ENCODE data around the gene TULP1.
A peak's percentile ranks its signal among the peaks of the same experiment; 100 is the strongest.

The TULP1 gene

GRCh38 chr6:35481226-35481625 is 31.5 kb downstream of the TULP1 start:
- no peak for DNase-seq

- DNase-seq, result no peak
Measured at GRCh38 chr6:35480176-35480575, 32.5 kb downstream of the TULP1 start.

- DNase-seq, result no peak
Measured at GRCh38 chr6:35478259-35478658, 34.4 kb downstream of the TULP1 start.

- DNase-seq, result no peak
Measured at GRCh38 chr6:35477551-35478179, 35.0 kb downstream of the TULP1 start.

- DNase-seq, result no peak
Measured at GRCh38 chr6:35477028-35477427, 35.7 kb downstream of the TULP1 start.

- no peak for DNase-seq
Measured at GRCh38 chr6:35476004-35476403, 36.7 kb downstream of the TULP1 start.

GRCh38 chr6:35475573-35475972 is 37.1 kb downstream of the TULP1 start:
- DNase-seq, result no peak

- DNase-seq, result peak; percentile 65
Measured at GRCh38 chr6:35474942-35475570, 37.6 kb downstream of the TULP1 start.

- peak; percentile 77 for DNase-seq
Measured at GRCh38 chr6:35474131-35474941, 38.4 kb downstream of the TULP1 start.

GRCh38 chr6:35473850-35474130 is 38.9 kb downstream of the TULP1 start:
- DNase-seq, result peak; percentile 77

GRCh38 chr6:35473075-35473849 is 39.4 kb downstream of the TULP1 start:
- DNase-seq, result peak; percentile 52

- DNase-seq, result no peak
Measured at GRCh38 chr6:35471836-35472345, 40.8 kb downstream of the TULP1 start.

- DNase-seq, result no peak
Measured at GRCh38 chr6:35470663-35471120, 42.0 kb downstream of the TULP1 start.

- peak; percentile 75 for DNase-seq
Measured at GRCh38 chr6:35469751-35470662, 42.7 kb downstream of the TULP1 start.

- peak; percentile 63 for DNase-seq
Measured at GRCh38 chr6:35468980-35469750, 43.5 kb downstream of the TULP1 start.

GRCh38 chr6:35468181-35468979 is 44.3 kb downstream of the TULP1 start, which contains the start of gene RPL10A:
RPL10A (plus strand) TSS chr6:35468401; CDS start chr6:35468435, 34 bp downstream.
- DNase-seq, result peak; percentile 99

- no peak for DNase-seq
Measured at GRCh38 chr6:35465646-35466045, 47.0 kb downstream of the TULP1 start.

GRCh38 chr6:35463292-35463691 is 49.4 kb downstream of the TULP1 start:
- DNase-seq, result no peak

GRCh38 chr6:35461270-35461669 is 51.4 kb downstream of the TULP1 start:
- DNase-seq, result no peak

GRCh38 chr6:35457907-35458306 is 54.8 kb downstream of the TULP1 start:
- DNase-seq, result no peak

All from NCI-H82 (cell line).